ENCODE data around the gene NCAPG2. TPM values are rescaled to one million over a fixed set of nuclear protein-coding genes. Genes with fewer than 3 reads are reported as not detected.
A peak's percentile ranks its signal among the peaks of the same experiment; 100 is the strongest.

NCAPG2 gene
- total and polyA plus RNA-seq, 5 donors = 2.3 to 8.5 (median 5.8) TPM

DNA sequence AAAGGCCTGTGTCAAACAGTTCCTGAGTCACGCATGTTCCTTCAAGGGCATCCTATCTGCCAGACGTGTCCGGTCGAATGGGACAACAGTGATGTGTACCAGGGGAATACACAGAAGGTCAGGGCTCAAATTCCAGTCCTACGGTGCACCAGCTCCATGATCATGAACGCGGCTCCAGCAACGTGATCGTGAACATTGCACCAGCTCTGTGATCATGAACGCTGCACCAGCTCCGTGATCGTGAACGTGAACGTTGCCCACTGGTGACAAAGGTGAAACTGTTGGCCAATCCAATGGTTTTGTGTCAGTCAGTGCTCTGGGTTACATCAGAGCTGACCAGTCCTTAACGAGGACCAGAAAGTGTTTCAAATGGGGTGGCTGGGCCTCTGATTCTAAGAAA lies 112.7 kb downstream of the NCAPG2 start:
- ATAC-seq (no peak), DNase-seq (no peak)
- no peak overlapping the region for H3K4me3 ChIP-seq (ENCODE audit: low read length)
- intact Hi-C loops (cut with DNase I) = no loop called here
- no peaks in the 10 kb centered on the region for H3K27me3 ChIP-seq (ENCODE audit: control insufficient read depth, insufficient read depth)
- 91% methylated on average over 15 of the region's 15 CpGs for WGBS
- peaks cover 3% of the 10 kb centered on the region for H3K9me3 ChIP-seq (ENCODE audit: control insufficient read depth, low read length)
- H3K4me1 ChIP-seq (ENCODE audit: control insufficient read depth, insufficient read depth, low read length) = no peaks in the 10 kb centered on the region
- no peak overlapping the region for H3K27ac ChIP-seq (ENCODE audit: low read length)

DNA sequence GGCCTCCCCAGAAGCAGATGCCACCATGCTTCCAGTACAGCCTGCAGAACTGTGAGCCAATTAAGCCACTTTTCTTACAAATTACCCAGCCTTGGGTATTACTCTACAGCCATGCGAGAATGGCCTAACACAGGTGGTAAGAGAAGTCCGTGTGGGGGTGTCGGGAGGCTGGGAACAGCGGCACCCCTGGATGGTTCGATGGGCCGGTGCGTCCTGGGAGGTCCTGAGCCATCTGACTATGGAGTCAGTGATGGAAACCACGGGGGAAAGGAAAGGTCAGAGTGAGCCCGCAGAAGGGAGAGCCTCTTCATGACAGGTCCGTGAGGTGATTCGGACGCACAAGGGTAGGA lies 114.4 kb downstream of the NCAPG2 start:
- Histone ChIP-seq H3K4me1 (ENCODE audit: control insufficient read depth, insufficient read depth, low read length) (peaks cover 4% of the 10 kb centered on the region), H3K27me3 (ENCODE audit: control insufficient read depth, insufficient read depth) (no peaks in the 10 kb centered on the region), H3K27ac (ENCODE audit: low read length) (no peak overlapping the region), H3K4me3 (ENCODE audit: low read length) (no peak overlapping the region), H3K9me3 (ENCODE audit: control insufficient read depth, low read length) (peaks cover 3% of the 10 kb centered on the region)
- intact Hi-C loops (cut with DNase I) = no loop called here
- WGBS = 91% methylated on average over 12 of the region's 12 CpGs
- ATAC-seq (no peak), DNase-seq (no peak)

DNA sequence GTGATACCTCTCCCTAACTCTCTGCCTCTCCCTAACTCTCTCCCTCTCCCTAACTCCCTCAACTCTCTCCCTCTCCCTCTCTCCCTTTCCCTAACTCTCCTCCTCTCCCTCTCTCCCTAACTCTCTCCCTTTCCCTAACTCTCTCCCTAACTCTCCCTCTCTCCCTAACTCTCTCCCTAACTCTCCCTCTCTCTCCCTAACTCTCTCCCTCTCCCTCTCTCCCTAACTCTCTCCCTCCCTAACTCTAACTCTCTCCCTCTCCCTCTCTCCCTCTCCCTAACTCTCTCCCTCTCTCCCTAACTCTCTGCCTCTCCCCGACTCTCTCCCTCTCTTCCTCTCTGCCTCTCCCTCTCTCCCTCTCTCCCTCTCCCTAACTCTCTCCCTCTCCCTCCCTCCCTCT lies 115.0 kb downstream of the NCAPG2 start:
- intact Hi-C loops (cut with DNase I) = no loop called here
- WGBS = 44% methylated on average over 1 of the region's 1 CpG
- no peak overlapping the region for H3K4me3 ChIP-seq (ENCODE audit: low read length)
- H3K9me3 ChIP-seq (ENCODE audit: control insufficient read depth, low read length) = peaks cover 3% of the 10 kb centered on the region
- no peak overlapping the region for H3K27ac ChIP-seq (ENCODE audit: low read length)
- ATAC-seq (no peak), DNase-seq (no peak)
- peaks cover 4% of the 10 kb centered on the region for H3K4me1 ChIP-seq (ENCODE audit: control insufficient read depth, insufficient read depth, low read length)
- no peaks in the 10 kb centered on the region for H3K27me3 ChIP-seq (ENCODE audit: control insufficient read depth, insufficient read depth)

DNA sequence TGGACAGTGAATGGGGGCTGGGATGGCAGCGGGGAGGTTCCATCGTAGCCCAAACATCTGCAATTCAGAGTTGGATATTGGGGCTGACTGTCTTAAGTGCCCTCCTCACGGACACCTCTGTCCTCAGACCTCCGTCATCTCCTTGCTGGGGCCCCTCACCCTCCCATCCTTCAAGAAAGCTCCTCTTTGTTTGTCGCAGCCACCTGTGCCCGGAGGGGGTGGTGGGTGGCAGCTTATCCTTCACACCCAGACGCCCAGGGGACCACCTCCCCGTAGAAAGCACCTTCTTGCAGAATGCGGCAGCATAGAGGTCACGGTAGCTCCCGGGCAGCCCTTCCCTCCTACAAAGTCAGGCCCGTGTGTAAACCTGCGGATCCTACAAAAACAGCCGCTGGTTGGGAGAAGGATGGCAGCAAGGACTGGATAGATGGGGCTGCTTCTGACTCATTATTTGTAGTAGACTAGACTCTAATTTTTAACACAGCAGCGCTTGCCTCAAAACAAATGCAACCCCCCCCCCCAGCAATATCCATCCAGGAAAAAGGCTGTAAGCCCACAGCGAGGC lies 115.6 kb downstream of the NCAPG2 start:
- peaks cover 3% of the 10 kb centered on the region for H3K9me3 ChIP-seq (ENCODE audit: control insufficient read depth, low read length)
- ATAC-seq (no peak), DNase-seq (no peak)
- H3K4me3 ChIP-seq (ENCODE audit: low read length) = no peak overlapping the region
- H3K27me3 ChIP-seq (ENCODE audit: control insufficient read depth, insufficient read depth) = no peaks in the 10 kb centered on the region
- WGBS = 43% methylated on average over 16 of the region's 16 CpGs
- H3K27ac ChIP-seq (ENCODE audit: low read length) = no peak overlapping the region
- H3K4me1 ChIP-seq (ENCODE audit: control insufficient read depth, insufficient read depth, low read length) = peaks cover 4% of the 10 kb centered on the region
- intact Hi-C loops (cut with DNase I) = no loop called here

DNA sequence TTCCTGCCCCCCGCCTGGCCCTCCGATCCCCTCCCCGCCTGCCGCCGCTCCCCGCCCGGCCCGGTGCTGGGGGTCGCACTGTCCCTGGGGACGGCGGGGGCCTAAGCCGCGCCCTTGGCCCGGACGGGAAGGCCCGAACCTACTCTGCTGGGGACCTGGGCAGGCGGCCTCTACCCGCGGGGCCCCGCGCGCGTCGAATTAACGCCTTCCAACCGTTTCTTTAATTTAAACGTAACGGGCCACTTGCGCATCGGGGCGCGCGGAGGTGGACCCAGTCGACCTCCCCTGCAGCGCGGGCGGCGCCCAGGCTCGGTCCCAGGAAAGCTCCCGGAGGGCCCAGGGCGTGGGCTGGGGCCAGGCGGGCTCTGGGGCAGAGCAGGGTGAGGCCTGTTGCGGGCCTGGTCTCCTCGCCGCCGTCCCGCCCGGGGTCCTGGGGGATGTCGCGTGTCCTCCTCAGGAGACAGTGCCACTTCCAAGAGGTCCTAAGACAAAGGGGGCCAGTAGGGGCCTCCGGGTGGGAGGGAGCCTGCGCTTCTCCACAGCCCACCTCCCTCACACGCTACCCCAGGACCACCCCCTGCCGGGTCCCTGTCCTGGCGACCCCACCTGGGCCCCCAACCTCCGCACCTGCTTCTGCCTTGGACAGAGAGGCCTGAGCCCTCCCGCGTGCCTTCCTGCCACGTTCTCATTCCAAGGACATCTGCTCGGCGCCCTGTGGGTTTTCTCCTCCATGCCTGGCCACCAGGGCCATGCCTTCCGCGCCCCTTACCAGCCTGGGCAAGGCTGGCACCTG lies 116.3 kb downstream of the NCAPG2 start:
- peak overlapping the region; percentile 69 for H3K4me3 ChIP-seq (ENCODE audit: low read length)
- peaks cover 3% of the 10 kb centered on the region for H3K9me3 ChIP-seq (ENCODE audit: control insufficient read depth, low read length)
- intact Hi-C loops (cut with DNase I) = no loop called here
- WGBS = 11% methylated on average over 63 of the region's 63 CpGs
- no peaks in the 10 kb centered on the region for H3K27me3 ChIP-seq (ENCODE audit: control insufficient read depth, insufficient read depth)
- ATAC-seq (peak; percentile 28 to 35), DNase-seq (no peak)
- H3K27ac ChIP-seq (ENCODE audit: low read length) = no peak overlapping the region
- H3K4me1 ChIP-seq (ENCODE audit: control insufficient read depth, insufficient read depth, low read length) = peaks cover 4% of the 10 kb centered on the region

DNA sequence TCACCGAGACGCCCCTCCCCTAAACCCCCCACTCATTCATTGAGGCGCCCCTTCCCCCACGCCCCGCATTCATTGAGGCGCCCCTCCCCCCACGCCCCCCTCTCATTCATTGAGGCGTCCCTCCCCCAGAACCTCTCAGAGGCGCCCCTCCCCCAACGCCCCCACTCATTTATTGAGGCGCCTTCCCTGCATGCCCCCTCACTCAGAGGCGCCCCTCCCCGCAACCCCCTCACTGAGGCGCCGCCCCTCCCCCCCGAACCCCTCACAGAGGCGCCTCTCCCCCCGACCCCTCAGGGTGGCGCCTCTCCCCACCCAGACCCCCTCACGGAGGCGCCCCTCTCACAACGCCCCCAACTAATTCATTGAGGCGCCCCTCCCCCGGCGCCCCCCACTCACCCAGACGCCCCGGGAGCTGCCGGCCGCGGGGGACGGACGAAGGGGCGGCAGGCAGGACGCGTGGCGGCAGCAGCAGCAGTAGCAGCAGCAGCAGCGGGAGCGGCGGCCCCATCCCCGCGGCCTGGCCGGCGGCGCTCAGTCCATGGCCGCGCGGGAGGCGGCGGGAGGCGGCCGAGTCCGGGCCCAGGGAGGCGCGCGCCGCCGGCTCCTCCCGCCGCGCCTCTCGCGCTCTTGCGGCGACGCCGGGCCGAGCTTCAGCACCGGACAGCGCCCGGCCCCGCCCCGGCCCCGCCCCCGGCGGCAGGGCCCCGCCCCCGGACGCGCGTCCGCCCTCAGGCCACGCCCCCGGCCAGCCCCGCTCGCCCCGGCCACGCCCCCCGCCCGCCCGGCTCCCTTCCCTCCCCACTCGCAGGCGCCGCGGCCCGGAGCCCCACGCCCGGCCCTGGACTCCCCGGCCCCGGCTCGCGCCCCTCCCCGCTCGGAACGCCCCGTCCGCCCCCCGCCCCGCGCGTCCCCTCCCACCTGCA lies 117.2 kb downstream of the NCAPG2 start, which contains the start of gene PTPRN2:
Gene PTPRN2 (minus strand): TSS at position 662 of the 923 bp plus-strand sequence.
- whole genome bisulfite sequencing = 3% methylated on average over 107 of the region's 110 CpGs
- Histone ChIP-seq H3K4me1 (ENCODE audit: control insufficient read depth, insufficient read depth, low read length) (peaks cover 4% of the 10 kb centered on the region), H3K27ac (ENCODE audit: low read length) (no peak within 1 kb of the TSS), H3K4me3 (ENCODE audit: low read length) (peak within 1 kb of the TSS; percentile 69), H3K27me3 (ENCODE audit: control insufficient read depth, insufficient read depth) (no peaks in the 10 kb centered on the region), H3K9me3 (ENCODE audit: control insufficient read depth, low read length) (no peaks in the 10 kb centered on the region)
- DNase-seq (peak; percentile 65 to 84 (median 83)), ATAC-seq (peak; percentile 87 to 89)
- intact Hi-C loops (cut with DNase I) = no loop called here

DNA sequence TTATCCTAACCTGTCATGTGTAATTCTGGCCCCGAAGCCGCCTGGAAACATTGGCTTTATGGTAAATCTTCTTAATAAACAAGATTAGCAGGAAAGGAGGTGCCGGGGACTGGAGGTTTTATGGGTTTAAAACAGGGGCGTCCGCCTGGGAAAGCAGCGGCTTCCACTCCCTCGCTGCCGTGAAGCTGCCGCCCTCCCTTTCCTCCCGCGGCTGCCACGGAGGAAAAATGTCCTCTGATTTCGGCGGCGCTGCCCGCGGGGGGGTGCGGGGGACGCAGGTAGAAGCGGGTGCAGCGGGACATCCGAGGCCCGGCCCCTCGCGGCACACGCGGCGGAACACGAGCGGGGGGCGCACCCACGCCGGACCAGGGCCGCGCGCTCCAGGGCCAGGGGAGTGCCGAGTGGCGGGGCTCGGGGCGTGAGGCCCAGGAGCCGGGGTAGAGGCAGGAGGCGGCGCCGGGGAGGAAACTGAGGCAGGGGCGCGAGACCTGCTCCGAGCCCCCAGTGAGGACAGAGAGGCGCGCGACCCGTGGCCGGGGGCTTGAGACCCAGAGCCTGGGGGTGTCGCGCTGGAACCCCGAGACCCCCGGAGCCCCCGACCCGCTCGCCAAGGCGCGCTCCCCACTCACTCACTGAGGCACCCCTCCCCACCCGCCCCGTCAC lies 118.0 kb downstream of the NCAPG2 start:
- H3K9me3 ChIP-seq (ENCODE audit: control insufficient read depth, low read length) = no peaks in the 10 kb centered on the region
- H3K4me1 ChIP-seq (ENCODE audit: control insufficient read depth, insufficient read depth, low read length) = peaks cover 4% of the 10 kb centered on the region
- H3K4me3 ChIP-seq (ENCODE audit: low read length) = peak overlapping the region; percentile 21
- no peaks in the 10 kb centered on the region for H3K27me3 ChIP-seq (ENCODE audit: control insufficient read depth, insufficient read depth)
- no peak for DNase-seq
- intact Hi-C loops (cut with DNase I) = no loop called here
- 4% methylated on average over 63 of the region's 63 CpGs for WGBS
- no peak for ATAC-seq
- H3K27ac ChIP-seq (ENCODE audit: low read length) = no peak overlapping the region

DNA sequence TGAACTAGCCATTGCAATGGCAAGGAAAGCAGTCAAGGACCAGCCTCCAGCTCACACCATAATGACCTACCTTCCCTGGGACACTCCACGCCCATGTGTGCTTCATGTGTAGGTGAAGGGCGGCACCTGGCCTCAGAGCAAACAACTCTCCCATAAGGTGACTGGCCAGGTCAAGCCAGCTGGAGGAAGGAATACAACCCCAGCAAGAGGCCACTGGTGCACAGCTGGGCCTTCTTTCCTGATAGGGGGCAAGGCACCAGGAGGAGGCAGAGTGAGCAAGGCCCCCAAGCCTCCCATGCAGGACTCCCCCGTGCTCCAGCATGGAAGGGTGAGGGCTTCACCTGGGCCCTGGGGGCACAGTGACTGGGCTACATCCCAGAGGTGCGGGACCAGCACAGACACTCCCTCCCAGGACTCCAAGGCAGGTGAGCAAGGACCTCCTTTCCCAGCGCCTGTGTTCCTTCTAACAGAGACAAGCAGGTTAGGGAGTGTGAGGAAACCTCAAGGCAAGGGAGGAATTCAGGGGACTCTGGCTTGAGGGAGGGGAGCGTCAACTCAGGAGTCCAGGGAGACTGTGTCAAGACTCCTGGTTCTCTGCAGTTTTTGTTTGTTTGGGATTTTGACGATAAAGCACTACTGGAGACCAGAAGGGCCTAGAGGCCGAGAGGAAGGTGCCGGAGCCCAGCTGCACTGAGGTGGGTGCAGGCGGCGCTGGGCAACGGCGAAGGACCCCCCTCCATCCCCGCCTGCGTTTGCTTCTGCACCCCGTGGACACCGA lies 118.7 kb downstream of the NCAPG2 start:
- no peak overlapping the region for H3K4me3 ChIP-seq (ENCODE audit: low read length)
- peaks cover 4% of the 10 kb centered on the region for H3K4me1 ChIP-seq (ENCODE audit: control insufficient read depth, insufficient read depth, low read length)

DNA sequence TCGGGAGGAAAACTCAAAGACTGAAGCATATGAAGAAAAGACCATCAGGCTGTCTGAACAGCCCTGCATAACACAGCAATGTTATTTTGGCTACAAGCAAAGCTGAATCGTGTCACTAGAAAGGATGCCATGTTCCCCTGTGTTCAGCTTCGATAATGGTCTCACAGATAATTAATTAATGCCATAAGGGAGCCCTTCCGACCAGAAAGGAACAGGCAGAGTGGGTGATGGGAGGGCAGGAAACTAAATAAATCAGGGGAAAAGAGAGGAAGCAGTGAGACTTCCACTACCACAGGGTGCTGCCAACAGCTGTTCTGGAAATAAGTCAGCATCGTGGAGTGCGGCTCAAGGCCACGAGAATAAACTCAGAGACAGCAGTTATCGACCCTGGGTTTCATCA lies 120.2 kb downstream of the NCAPG2 start:
- Histone ChIP-seq H3K27me3 (ENCODE audit: control insufficient read depth, insufficient read depth) (no peaks in the 10 kb centered on the region), H3K4me3 (ENCODE audit: low read length) (no peak overlapping the region), H3K4me1 (ENCODE audit: control insufficient read depth, insufficient read depth, low read length) (peaks cover 4% of the 10 kb centered on the region), H3K27ac (ENCODE audit: low read length) (no peak overlapping the region), H3K9me3 (ENCODE audit: control insufficient read depth, low read length) (no peaks in the 10 kb centered on the region)
- DNase-seq (no peak), ATAC-seq (no peak)
- WGBS = 69% methylated on average over 8 of the region's 8 CpGs
- intact Hi-C loops (cut with DNase I) = no loop called here

More for the DNA sequence above, 118.7 kb downstream of the NCAPG2 start:
- WGBS = 37% methylated on average over 17 of the region's 17 CpGs
- Histone ChIP-seq H3K27me3 (ENCODE audit: control insufficient read depth, insufficient read depth) (no peaks in the 10 kb centered on the region), H3K9me3 (ENCODE audit: control insufficient read depth, low read length) (no peaks in the 10 kb centered on the region), H3K27ac (ENCODE audit: low read length) (no peak overlapping the region)
- no peak for ATAC-seq
- intact Hi-C loops (cut with DNase I) = no loop called here
- DNase-seq = no peak

DNA sequence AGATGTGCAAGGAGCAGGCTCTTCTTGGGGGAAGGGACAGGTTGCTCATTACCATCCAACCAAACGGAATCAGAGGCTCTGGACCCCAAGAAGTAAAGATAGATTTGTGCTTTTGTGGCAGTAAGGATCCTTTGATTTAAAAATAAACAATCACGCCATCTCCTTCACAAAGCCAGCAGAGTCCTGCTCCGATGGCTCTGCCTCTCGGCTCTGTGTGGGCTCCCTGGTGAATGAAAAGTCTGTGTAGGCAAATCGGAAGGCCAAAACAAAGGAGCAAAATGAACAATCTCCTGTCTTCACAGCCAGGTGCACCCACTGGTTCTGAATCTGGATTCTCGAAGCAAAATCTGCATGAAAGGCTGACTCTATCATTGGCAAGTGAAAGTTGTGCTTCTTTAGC lies 120.8 kb downstream of the NCAPG2 start:
- WGBS = 64% methylated on average over 6 of the region's 6 CpGs
- DNase-seq (no peak), ATAC-seq (no peak)
- Histone ChIP-seq H3K27ac (ENCODE audit: low read length) (no peak overlapping the region), H3K4me3 (ENCODE audit: low read length) (no peak overlapping the region), H3K27me3 (ENCODE audit: control insufficient read depth, insufficient read depth) (no peaks in the 10 kb centered on the region), H3K4me1 (ENCODE audit: control insufficient read depth, insufficient read depth, low read length) (peaks cover 4% of the 10 kb centered on the region), H3K9me3 (ENCODE audit: control insufficient read depth, low read length) (no peaks in the 10 kb centered on the region)
- intact Hi-C loops (cut with DNase I) = no loop called here

Measured in right cardiac atrium (tissue), 5 donors.